NCI-H1694 (cell line): Measurements from ENCODE around the gene SMC6.

Source experiments
- DNase-seq: peaks from one replicate; lab custom pipeline; 2025; lab: John Stamatoyannopoulos, UW

SMC6 gene

DNA sequence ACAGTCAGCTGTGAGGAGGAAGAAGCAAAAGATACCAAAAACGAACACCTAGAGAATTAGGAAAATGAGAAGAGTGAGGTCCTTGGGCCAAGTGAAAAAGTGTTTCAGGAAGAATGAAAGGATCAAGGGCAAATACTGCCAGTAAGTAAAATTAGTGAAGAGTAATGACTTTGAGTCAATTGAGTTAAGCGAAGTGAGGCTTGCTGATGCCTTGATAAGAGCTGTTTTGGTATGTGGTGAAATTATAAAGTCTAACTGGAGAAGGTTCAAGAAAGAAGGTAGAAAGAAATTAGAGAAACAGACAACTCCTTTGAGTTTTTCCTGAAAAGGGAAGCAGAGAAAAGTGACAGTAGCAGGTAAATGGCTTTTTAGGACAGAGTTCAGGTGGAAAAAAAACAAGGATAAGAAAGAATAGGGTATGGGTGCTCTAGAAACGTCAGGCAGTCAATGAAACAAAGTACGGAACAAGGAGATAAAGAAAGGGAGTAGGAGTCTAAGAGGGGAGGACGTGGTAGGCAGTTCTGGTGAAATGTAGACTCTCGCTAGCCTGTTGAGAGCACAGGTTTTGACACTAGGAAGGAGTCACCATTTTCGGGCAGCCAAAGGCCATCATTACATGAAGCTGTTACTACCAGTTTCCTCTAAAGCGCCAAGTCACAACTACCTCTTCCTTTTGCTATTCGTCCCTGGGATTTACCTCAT, 42.9 kb downstream of the SMC6 start:
- DNase-seq: no peak

DNA sequence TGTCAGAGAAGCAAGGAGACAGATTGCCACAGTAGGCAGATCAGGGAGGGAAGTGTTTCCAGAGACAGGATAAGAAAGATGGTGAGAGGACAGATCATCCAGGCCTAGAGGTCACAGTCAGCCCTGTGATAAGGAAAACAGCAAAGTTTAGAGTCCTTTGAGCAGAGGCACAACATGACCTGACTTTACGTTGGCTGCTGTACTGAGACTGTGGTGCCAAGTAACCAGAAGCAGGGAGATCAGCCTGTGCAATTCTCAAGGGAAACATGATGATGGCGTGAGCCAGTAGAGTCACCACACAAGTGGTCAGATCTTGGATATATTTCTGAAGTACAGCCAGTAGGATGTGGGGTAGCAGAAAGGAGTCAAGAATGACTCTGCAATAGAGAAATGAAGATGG, 43.7 kb downstream of the SMC6 start:
- DNase-seq: no peak

DNA sequence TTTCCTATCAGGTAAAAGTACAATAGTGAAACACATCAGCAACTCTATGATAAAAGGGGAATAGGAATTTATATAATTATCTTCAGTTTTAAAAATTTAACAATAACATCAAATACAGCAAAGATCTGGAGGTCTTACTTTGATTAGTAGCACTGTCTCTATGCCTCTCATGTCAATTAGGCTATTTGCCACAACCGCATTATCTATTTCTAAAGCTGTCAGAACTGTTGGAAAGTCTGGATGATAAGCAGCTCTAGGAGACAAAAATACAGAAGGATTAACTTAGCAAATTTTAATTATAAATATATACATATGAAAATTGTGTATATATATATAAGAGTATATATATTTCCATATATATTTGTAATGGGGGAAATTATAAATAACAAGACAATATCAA, 45.1 kb downstream of the SMC6 start:
- DNase-seq: no peak

DNA sequence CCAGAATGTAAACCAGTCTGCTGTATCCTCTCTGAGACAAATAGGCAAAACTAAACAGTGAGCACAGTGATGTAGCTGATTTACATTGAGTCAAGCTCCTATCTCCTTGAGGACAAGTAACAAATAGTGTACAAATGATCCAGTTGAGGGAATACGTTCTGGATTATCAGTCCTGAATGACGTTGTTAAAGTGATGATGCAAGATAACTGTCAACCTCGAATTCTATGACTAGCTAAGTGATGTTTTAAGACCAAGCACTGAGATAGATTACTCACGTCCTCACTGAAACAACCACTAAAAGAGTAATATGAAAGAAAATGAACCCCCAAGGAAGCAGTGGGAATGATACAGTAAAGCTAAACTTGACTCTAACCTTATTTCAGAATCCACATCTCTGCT, 46.8 kb downstream of the SMC6 start:
- DNase-seq: no peak

DNA sequence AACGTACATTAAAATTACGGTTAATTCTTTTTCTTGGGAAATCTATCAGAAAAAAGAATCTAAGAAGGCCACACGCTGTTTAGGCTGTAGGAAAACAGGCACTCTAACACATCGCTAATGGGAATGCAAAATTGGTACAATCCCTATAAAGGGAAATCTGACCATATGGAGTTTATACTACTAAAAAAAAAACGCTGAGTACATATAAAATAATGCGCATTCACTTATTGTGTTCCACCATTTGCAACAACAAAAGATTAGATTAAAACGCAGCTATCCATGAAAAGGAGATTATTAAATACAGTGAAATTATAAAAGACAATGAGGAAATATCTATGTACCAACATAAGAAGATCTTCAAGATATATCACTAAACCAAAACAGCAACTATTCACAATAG, 62.8 kb downstream of the SMC6 start:
- no peak for DNase-seq

DNA sequence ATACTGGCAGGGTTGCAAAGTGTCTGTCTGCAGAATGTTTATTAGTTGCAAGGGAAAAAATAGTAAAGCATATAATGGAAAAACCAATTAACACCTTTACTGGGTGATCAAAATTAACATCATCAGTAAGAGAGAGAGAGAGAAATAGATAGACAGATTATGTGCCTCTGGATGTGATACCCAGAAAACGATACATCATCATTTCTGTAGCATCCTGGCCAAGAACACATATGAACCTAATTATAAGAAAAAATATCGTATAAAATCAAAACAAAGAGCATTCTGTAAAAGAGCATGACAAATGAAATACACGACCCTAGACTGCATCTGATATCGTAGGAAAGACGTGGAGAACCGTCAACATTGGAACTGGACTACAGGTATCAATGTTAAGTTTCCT, 64.6 kb downstream of the SMC6 start:
- DNase-seq: no peak

DNA sequence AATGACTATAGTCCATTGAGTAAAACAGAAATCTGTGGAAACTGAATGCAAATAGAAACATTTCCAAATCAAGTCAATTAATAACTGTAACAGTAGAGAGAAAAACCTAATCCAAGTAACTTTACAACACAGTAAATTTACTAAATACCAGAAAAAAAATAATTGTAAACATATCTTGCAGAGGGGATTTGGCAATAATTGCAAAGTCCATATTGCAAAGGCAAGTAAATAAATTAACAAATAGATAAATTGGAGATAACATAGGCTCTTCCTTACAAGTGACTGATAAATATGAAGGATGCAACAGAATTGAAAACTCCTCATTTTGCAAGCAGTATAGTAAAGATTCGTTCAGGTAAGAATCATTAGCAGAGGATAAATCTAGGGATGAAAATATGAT, 65.0 kb downstream of the SMC6 start:
- no peak for DNase-seq

DNA sequence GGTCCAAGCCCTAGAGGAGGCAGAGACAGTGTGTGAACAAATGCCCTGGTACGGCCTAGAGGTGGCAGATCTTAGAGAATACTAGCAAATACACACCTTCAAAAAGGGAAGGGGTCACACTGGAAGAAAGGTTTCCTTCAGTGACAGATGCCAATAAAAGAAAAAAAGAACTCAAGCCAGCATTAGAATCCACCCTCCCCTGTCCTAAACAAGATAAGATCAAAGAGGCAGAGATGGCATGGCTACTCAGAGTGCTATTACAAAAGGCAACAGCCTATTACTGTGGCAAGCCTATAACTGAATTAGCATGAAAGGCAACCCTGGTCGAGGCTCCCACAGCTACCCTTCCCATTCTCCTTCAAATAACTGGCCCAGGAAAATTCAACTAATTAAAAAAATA, 69.6 kb downstream of the SMC6 start:
- DNase-seq: no peak

DNA sequence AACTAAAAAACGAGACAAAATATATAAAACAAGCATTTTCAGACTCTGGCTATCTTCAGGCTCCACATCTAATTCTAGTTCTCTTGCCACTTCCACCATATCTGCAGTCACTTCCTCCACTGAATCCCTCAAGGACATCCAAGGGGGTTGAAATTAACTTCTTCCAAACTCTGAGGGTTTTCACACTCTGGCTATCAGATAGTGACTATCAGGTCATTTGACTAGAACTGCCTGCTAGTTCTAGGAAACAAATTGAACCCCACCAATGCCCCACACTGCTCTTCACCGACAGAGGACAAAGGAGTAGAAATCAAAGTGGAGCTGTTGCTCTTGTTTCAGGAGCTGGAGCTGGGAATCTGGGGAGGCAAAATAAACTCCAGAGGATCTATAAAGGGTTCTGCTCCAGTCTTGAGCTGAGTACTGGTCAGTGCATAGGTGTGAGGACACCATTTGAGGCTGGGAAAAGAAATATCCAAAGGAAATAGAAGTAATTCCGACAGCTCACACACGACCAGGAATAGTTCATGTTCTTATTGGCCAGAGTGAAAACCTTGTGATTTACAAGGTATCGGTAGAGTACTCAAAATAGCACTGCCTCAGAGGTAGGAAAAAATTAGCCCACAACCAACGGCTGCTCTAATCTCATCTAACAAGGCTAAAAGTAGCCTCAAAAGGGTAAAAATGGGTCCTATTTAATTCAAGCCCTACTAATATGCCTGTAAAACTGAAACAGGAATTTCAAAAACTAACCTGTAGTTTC, 71.3 kb downstream of the SMC6 start:
- no peak for DNase-seq

DNA sequence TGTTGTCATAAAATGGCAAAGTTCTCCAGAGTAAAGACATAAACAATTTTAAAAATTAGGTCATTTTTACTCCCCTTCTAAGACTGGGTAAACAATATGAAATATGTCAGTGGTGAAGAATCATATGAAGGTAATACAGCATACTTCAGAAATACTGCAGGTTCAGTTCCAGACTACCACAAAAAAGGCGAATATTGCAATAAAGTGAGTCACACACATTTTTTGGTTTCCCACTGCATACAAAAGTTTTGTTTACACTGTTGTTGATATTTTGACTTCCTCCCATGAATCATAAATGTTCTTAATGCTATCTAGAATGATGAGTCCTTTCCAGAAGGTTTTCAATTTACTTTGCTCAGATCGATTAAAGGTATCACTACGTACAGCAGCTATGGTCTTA, 73.5 kb downstream of the SMC6 start:
- no peak for DNase-seq

DNA sequence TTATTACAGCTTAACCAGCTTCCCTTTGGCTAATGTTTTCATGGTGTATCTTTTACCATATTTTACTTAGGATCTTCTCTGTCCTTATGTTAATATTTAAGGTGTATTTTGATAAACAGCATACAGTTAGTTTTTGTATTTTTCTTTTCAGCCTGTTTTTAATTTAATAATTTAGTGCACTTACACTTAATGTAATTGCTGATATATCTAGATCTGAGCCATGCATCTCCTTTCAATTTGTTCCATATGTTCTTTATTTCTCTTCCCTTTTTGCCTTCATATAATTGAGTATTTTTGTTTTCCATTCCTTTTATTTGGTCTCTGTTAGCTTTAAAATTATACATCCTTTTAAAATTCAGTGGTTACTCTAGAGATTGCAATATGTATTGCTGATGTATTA, 78.8 kb downstream of the SMC6 start:
- DNase-seq: no peak

DNA sequence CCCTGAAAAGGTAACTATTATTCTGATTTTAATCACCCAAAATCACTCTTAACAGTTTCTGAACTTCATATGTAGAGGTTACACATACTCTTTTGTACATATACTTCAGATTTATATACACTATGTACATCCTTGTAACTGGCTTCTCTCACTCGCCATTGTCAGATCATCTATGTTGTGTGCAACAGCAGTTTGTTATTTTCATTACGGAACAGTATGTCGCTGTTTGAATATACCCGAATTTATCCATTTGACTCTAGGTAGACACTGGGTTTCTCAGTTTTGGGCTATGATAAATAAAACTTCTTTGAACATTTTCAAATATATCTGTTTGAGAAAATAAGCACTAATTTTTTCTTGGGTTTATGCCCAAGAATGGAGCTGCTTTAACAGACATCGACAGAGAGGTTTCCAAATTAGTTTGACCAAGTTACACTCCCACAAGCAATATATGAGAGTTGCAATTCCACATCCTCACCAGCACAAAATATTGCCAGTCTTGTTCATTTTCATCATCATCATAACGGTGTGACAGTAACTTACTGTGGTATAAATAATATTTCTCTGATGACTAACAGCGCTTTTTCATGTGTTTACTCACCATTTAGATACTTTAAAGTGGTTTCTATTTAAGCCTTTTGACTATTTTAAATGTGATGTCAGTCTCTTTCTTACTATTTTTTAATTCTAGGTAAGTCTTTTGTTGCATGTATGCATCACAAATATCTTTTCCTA, 80.9 kb downstream of the SMC6 start:
- no peak for DNase-seq

DNA sequence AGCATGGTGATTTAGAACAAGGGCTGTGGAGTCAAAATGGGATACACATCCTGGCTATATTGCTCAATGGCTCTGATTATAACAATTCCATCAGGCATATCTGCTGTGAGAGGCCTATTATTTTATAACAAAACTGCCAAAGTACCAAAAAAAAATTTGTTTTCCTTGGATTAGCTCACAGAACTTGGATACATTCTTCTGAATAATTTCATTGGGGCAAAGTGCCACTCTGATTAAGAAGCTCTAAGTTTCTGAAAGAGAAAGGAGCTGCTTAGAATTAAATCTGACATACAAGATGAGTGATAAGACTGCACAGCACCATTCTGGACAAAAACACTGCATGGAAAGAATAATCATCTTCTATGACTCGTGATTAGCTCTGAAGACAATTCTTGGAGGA, 85.7 kb downstream of the SMC6 start:
- DNase-seq: no peak

DNA sequence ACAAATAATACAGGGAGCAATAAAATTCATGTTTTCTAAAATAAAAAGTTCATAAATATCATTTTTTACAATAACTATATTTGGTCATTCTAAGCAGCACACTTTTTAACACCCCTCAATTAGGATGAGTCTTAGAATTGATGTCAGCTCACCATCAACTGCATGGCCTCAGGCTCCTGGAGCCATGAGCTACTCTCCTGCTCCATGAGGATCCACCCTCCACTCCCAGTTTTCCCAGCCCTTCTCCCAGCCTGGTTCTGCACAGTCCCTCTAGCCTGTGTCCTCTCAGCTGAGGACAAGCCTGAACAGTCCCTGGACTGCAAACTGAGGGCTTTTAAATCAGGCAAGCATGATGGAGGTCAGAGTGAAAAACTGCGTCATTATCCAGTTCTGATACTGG, 89.1 kb downstream of the SMC6 start:
- DNase-seq: no peak

DNA sequence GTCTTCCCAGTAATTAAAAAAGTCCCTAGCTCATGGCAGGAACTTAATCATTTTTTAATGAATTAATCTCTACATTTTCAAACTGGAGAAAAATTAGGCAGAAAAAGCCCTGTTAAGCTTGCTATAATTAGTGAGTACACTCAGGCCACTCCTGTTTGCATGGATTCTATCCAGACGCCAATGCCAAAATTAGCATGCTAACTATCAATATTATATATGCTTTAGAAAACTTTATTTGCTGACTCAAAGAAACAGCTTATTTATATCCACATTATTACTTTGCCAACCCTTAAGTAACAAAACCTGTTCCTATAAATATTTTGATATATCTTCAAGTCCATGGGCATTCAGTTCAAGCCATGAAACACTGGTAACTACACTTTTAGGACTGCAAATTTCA, 90.9 kb downstream of the SMC6 start:
- DNase-seq: no peak

DNA sequence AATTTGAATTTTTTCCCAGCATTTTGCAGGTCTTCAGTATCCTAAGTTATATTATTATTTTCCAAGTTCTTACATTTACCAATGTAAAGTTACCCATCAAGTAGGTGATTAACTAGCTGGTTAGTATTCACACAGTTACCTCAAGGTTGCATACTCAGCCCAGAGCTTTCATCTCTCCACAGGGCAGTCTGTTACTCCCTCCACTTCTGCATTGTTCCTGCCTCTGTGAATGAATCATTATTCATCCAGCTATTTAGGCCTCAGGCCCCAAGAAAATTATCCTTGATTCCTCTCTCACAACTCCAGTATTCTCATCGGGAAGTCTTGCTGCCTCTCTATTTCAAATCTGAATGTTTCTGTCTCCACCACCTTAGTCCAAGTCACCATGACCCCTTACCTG, 92.2 kb downstream of the SMC6 start:
- DNase-seq: no peak

DNA sequence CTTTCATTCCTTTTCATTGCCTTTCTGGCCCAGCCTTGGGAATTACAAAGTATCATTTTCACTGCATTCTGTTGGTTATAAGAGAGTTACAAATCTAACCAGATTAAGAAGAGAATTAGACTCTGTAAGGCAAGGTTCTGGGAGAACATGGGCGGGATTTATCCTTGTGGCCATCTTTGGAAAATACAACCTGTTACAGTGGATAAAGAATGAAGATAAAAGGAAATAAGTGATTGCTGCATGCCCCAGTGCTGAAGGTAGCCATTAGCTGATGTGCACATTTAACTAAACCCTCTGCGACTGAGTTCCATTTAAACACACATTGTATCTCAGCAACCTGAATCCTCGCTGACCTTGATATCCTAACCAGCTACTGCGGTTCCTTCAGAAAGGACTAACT, 93.4 kb downstream of the SMC6 start:
- no peak for DNase-seq

DNA sequence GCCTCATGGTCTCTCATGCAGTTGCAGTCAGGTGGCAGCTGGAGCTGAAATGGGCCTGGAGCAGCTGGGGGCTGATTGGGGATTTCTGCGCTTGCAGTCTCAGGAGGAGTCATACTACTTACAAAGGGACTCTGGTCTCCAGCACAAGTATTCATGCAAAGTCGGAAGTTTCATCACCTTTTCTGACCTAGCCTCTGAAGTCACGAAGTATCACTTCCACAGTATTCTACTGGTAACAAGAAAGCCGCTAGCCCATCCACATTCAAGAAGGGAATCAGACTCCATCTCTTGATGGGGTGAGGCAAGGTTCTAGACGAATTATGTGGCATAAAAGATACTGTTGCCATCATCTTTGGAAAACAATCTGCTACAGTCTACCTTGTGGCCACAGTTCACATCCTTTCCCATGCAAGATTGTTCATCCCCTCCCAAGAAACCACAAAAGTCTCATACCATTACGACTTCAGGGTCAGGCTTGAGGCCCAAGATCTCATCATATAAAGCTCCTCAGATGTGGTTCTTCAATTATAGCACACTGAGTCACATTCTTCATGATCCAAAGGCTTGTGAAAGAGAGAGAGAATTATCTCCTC, 95.3 kb downstream of the SMC6 start:
- DNase-seq: no peak

DNA sequence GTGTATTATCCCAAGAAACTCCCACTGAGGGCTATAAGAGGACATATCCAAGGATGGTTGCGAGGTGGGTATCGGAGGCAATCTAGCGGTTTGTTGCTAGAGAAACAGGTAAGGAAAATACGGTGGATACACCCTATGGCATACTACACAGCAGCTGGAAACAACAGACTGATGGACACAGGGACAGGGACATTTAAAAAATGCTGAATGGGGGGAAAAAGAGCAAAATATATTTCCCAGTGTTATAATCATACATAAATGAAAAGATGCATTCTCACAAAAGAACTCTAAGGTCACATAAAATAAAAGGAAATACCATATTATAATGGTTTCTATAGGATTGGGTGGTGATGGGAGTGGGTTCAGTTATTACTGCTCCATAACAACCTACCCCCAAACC, 95.9 kb downstream of the SMC6 start:
- no peak for DNase-seq

DNA sequence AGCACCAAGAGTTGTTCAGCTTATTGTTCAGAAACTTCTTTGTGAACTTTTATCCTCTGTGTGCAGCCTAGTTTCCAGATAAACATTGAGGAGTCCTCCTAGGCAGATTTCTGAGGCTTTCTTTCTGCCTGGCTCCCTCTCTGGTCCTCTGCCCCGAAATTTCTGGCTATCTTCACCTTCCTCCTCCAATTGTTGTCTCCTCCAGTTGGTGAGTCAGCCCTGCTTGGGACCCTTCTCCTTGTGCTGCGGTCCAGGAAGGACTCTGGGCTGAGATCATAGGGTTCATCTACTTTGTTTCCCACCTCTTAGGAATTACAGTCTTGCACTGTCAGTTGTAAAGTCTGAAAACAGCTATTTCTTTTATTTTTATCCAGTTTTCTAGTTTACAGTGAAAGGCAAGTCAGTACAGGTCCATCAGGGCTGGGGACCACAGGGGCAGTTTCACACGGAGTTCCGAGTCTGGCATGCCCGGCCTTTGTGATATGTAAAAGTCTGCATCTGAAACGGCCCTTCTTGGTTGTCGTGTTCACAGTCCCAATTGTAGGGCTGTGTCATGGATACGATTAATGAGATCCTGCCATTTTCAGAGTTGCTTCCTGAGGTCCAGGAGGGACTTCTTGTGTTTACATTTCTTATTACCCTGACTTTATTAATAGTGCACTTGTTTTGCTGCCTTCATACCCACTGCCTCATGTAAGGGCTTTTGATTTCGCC, 100.8 kb downstream of the SMC6 start:
- no peak for DNase-seq

DNA sequence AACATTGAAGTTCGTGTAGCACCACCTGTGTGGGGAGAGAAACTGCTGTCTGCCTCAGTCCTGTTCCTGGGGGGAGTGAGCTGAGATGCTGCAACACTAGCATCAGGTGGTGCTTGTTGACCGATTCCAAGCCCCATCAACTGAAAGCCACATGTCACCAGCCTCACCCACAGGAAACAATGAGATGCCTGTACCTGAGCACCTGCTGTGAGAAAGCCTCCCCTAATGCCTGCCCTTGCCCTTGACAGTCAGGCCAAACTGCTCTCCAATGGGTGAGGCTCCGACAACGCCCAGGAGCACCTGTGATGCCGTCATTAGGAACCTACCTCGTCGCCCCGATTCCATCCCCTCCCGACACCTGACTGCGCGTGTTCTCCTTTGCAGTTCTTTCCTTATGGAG, 104.6 kb downstream of the SMC6 start:
- no peak for DNase-seq

DNA sequence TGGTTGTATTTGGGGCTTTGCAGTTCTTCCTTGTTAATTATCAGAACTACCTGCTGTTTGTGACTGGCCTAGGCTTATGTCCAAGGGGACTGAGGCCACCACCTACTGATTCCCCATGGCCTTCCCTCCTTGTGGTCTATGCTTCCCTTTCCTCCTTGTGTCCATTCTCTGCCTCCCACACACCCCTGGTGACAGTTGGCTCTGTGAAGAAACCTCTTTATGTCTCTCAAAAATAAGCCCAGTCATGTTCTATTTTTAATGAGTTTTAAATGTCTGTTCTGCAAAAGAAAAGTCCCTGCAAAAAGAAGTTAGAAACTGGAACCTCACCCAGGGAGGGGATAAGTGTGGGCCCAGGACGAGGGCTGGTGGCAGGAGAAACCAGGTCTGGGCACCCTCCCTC, 105.0 kb downstream of the SMC6 start:
- DNase-seq: no peak
